GM21786 (cell line): ENCODE results near the gene AP1B1.
"Not testable (repeated sequence)": the region's sequence is repeated elsewhere in the genome, so short reads cannot be mapped to it uniquely, and the experiment has no call there.

ENCODE experiments used
- ATAC-seq: cut with Tn5 transposase; IDR thresholded peaks from one replicate; pipeline ENCODE4 v1.9.1; 2021; ENCODE audit not compliant: unreplicated experiment

AP1B1 gene

DNA sequence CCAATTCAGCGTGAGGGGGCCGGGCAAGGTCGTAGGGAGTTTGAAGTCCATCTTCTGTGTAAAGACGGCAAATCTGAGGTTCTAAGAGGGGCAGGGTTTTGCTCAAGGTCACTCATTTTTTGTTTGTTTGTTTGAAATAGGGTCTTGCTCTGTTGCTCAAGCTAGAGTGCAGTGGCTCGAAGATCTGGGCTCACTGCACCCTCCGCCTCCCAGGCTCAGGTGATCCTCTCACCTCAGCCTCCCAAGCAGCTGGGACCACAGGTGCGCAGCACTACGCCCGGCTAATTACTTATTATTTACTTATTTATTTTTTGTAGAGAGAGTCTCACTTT is 355 bp upstream of the AP1B1 start:
- no peak for ATAC-seq

DNA sequence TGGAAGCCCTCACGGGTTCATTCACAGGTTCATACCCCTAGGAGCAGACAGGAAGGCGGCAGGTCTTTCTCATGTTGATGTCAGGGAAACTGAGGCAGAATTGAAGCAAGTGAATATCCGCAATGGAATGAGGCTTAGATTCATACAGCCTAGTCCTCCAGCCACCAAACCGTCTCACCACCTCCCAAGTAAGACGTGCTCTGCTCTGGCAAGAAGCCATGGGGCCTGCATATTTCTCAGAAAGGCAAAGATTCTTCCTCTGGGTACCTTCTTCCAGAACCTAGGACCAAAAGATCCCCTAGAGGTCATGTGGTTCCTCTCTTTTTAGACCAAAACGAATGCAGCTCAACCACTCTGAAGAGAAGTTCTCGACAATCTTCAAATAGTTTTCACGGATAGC is 1.7 kb downstream of the AP1B1 start:
- ATAC-seq = no peak

DNA sequence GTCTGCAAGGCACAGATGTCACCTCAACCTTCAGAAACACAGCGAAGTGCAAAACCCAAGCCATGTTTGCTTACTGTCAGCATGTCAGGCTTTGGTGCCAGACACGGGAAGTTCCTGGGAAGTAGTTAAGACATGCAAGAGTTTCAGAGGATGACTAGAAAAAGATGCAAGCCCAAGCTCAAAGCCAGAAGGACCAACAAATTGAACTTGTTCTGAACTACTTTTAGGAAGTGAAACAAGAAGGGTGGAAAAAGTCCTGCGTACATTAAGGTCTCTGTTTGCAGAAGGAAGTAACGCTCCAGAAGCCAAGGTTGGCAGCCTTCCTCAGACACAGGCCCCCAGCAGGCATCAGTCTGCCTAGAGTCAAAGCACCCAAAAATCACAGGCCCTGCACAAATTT is 2.6 kb downstream of the AP1B1 start:
- no peak for ATAC-seq

DNA sequence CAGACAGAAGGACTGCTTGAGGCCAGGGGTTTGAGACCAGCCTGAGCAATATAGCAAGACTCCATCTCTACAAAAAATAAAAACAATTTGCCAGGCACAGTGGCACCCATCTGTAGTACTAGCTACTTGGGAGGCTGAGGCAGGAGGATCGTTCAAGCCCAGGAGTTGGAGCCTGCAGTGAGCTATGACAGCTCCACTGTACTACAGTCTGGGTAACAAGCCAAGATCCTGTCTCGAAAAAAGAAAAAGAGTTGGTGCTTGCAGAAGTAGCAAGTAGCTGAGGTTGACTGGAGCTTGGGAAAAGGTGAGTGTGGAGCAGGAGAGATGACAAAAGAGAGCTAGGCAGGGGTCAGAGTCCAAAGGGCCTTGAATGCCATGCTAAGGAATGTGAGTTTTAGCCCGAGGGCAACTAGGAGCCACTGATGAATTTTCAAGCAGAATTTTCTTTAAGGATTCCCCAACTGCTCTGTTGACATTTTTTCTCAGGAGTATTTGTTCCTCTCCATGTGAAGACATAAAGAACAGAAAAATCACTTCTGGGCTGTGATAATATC is 3.1 kb downstream of the AP1B1 start:
- no peak for ATAC-seq

DNA sequence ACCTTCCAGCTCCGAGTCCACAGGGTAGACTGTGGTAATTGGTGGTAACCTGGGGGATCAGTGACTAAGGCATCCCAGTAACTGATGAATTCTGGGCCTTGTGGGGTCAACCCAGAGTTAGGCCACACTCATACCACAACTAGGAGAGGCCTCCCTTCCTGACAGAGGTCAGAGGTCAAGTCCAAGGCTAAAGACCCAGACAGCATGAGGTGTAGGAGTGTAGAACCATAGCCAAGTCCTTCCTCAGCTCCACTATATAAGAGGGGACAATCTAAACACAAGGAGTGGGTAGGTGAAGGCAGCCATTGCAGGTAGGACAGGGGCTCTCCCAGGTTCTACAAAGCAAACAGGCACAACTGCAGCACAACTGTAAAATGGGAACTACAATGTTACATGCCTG is 4.6 kb downstream of the AP1B1 start:
- no peak for ATAC-seq

DNA sequence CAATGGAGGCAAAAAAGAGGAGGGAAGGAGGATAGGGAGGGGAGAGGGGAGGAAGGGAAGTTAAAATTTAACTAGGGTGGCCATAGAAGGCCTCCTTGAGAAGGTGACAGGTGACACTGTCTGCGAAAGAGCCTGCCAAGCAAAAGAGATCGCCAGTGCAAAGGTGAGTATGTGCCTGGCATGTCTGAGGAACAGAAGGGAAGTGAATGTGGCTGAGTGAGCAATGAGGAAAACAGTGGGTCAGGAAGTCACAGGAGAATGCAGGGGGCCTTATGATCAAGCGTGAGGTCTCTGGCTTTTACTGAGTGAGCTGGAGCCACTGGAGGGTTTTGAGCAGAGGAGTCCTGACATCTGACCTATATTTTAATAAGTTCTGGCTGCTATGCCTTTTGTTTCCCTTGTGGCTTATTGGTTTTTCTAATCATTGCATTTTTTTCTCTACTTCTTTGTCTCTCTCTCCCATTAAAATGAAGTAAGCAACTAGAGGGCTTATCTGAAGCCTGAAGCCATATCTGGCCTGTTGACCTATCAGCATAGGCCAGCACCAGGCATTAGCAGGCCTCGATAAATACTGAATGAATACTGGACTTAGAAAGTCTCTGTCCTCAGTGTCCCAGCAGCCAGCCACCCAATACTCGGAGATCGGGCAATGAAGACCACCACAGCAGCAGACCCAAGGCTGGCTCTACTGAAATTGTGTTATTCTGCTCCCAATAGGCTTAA is 5.6 kb downstream of the AP1B1 start:
- no peak for ATAC-seq

DNA sequence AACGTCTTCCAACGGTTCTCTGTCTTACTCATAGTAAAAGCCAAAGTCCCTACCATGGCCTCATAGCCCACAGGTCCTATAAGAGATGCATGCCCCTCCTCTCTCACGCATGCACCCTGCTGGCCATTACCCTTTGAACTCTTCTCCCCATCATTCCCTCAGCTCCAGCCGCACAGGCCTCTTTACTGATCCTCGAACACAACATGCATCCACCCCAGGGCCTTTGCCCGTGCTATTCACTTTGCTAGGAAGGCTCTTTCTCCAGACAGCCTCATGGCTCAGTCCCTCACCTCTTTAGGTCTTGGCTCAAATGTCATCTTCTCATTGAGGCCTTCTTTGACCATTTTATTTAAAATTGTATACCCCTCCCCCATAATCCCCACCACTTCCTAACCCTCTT is 7.5 kb downstream of the AP1B1 start:
- ATAC-seq = no peak

DNA sequence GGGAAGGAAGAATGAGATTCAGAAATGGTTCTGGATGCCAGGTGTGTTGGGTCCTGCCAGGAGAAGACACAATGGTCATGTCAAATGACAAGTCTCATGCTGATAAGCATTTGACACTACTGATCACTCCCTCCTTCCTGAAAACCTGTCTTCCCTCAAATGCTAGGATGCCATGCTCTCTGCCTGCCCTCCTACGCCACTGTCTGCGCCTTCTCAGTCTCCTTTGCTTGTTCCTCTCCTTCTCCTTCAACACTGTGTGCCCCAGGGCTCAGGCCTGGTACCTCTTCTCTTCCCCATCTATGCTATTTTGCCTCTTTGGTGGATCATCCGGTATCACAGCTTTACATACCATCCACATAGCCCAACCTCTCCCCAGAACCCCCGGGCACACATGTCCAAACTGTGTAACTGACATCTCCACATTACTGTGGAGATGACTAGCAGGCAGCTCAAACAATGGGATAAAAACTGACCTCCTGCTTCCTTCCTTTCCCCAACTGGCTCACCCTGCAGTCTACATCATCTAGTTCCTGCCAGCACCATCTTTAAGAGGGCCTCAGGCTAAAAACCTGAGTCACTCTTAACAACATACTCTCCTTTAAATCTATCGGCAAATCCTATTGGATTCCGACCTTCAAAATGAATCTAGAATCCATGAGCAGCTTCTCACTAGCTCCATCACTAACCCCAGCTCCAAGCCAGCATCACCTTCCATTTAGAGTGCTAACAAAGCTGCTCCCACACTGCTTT is 8.2 kb downstream of the AP1B1 start:
- no peak for ATAC-seq

DNA sequence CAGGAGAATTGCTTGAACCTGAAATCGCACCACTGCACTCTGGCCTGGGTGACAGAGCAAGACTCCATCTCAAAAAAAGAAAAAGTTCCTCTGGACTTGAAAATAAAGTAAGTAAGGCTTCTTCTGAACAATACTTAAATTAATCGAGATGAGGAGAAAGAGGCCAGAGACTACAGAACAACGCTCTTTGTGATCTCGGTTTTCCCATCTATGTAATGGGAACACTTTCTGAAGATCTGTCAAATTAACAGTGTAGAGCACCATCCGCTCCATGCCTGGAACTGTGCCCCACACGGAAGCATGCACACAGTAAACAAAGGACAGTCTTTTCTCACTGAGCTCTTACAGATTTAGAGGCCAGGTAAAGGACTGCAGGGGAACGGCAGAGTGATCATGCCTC is 9.1 kb downstream of the AP1B1 start:
- ATAC-seq = no peak

DNA sequence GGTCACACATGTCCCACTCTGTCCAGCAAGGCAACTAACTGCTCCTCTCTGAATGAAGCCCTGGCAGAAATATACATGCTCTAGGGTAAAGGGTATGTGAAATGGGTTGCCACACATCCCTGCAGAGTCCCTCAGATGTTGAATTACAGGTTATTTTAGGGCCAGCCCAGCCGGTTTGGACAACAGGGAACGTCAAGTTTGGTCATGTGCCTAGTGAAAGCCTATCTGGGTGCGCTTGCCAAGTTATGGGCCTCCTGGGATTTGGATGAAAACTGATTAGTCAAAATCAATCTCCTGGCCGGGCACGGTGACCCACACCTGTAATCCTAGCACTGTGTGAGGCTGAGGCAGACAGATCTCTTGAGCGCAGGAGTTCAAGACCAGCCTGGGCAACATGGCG is 10.4 kb downstream of the AP1B1 start:
- ATAC-seq = no peak

DNA sequence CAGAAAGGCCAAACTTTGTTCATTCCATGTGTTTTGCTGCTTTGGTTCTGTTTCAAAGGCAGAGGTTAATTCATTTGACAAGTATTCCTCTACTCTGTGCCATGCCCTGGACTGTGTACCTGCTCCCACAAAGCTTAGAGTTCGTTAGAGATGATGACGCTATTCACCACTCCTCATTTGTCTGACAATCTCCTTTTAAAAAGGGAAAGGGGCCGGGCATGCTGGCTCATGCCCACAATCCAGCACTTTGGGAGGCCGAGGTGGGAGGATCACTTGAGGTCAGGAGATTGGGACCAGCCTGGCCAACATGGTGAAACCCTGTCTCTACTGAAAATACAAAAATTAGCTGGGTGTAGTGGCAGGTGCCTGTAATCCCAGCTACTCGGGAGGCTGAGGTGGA is 11.7 kb downstream of the AP1B1 start:
- not testable (repeated sequence) for ATAC-seq

DNA sequence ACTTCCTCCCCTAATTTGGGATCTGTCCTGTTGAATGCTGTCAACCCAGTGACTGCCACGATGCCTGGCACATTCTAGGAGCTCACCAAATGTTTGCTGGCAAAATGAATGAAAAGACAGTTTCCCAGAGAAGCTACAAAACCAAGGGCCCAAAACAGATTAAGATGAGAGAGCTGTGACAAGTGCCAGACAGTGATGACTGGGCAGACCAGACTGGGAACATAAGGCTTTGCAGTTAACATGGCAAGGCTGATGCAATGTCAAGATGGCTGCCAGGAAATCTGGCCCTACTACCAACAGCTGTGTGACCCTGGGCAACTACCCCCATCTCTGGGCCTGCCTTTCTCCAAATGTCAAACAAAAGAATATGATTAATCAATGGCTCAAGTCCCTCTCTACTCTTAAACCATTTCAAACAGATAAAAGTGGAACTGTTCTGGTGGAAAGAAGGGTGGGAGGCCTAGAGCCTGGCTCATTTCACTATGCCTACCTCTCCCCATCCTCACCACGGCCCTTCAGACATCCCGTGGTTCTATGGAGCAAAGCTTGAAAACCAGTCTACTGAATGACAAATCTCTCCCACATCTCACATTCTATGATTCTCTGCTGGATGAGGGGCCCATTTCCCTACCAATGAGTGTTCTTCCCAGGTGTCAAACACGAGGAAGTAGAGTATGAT is 12.8 kb downstream of the AP1B1 start:
- no peak for ATAC-seq

DNA sequence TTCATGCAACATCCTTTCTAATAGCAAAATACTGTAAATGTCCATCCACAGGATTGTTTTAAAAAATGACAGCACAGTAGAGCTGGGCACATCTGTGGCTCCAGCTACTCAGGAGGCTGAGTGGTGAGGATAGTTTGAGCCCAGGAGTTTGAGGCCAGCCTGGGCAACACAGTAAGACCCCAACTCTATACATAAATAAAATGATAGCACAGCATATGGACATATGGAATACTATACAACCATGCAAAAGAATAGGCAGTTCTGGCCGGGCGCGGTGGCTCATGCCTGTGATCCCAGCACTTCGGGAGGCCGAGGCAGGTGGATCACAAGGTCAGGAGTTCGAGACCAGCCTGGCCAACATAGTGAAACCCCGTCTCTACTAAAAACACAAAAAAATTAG is 13.6 kb downstream of the AP1B1 start:
- ATAC-seq = not testable (repeated sequence)

DNA sequence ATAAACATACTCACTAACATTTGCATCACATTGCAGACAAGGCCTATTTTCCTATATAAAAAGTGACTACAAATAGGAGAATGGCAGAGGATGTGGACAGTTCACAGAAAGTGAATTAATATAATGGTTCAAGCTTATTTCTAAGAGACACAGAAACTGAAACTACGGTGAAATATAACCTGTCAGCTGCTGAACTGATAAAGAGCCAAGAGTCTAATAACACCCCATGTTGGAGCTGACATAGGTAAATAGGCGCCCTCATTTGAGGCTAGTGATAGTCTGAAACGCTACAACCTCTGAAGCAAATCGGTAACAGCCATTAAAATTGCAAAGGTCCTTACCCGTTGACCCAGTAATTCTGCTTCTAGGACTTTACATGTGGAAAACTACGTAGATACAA is 14.0 kb downstream of the AP1B1 start:
- no peak for ATAC-seq

DNA sequence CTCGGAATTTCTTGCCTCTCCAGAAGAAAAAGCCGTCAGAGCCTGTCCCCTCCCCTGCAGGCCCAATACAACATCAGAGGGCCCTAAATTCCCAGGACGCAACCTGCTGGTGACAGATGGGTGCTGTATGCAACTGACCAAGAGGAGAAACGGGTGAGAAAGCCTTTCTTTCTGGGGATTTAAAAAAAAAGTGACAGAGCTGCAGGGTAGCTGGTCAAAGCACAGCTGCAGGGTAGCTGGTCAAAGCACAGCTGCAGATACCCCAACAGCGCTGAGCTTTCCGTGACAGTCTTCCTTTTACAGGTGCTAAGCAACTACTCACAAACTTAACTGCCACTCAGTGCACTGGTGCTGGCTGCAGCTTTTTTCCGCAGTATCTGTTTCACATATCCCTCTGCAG is 17.8 kb downstream of the AP1B1 start:
- no peak for ATAC-seq

DNA sequence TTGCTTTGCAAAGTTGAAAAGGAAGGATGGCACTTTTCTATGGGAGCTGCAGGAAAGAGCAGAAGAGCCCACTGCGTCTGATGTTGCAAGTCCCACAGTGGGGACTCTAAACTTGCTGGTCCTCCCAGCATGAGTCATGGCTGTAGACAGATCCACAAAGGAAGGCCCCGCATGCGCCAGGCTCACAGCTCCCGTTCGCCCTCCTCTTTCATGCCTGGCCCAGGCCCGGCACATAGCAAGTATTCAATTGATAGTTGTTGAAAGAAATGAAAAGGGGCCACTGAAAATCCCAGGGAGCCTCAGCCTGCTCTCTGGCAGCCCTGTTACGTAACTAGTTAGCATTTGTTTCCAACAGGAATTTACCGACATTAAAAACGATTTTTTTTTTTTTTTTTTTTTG is 18.9 kb downstream of the AP1B1 start:
- no peak for ATAC-seq

DNA sequence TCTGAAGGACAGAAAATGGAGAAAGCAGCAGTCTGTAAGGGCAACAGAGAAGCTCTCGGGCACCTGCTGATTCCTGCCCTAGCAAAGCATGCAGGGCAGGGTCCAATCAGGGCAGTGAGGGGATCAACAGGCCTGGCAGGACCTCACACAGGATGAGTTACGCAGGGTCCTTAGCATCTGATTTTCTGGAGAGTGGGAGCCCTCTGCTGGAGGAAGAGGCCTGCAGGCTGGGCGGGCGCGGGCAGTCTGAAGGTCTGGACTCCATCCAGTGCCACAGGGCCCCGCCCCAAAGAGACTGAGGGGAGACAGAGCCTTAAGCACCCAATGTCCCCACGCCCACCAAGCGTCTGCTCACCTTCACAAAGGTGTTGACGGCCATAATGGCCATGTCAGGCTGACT is 28.9 kb downstream of the AP1B1 start:
- ATAC-seq = no peak

DNA sequence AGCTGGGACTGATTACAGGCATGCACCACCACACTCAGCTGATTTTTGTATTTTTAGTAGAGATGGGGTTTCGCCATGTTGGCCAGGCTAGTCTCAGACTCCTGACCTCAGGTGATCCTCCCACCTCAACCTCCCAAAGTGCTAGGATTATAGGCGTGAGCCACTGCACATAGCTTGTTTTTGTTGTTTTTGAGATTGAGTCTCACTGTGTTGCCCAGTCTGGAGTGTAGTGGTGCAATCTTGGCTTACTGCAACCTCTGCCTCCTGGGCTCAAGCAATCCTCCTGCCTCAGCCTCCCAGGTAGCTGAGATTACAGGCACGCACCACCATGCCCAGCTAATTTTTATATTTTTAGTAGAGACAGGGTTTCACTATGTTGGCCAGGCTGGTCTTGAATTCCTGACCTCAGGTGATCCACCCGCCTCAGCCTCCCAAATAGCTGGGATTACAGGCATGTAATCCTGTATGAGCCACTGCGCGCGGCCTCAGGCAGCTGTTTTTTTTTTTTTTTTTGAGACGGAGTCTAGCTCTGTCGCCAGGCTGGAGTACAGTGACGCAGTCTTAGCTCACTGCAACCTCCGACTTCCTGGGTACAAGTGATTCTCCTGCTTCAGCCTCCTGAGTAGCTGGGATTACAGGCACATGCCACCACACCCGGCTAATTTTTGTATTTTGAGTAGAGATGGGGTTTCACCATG is 31.0 kb downstream of the AP1B1 start:
- not testable (repeated sequence) for ATAC-seq

DNA sequence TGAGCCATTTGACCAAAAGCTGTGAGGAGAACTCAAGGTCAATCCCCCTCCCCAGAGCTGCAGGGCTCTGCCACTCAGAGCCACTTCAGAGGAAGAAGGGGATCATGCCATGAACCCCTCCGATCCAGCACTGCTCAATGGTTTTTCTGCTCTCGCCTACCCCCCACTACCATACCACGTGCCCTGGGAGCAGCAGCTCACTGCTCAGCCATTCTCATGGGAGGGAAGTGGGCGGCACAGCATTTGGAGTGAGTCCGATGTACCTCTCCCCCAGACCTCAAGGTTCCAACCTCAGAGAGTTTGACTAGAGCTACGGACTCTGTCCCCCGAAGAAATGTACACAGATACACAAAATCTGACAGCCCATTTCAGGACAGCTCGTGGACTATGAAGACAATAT is 34.5 kb downstream of the AP1B1 start:
- ATAC-seq = no peak

DNA sequence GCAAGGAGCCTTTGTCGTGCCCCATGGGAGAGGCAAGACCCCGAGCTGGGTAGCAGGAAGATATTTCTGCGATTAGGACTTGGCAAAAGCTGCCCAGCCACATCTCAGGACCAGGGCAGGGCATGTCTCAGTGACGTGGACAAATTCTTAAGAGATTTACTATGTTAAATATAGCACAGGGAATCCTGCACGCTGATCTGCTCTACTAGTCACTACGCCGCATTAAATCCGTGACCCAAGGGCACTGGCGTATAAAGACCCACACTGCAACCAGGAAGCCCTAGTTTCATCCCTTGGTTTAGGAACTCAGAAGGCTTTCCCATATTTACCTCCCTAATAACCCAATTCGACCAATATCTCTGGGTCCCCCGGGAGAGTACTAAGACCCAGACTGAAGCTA is 35.1 kb downstream of the AP1B1 start:
- no peak for ATAC-seq

DNA sequence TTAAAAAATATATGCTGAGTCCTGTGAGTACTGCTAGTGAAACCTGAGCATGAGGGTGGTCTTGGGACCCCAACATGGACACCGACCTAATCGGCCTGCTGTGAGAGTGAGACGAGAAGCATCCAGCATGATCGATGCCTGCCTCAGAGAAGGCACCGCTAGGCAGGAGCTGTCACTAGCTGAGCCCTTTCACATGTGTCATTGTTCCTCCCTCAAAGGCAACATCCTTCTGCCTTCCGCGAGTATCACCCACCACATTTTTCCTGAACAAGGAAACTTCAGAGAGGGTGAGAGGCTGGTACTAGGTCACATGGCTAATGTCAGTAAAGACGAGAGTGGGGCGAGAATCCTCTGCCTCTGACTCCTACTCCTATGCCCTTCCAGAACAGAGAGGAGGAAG is 35.6 kb downstream of the AP1B1 start:
- ATAC-seq = no peak
